GM12801 (cell line): ENCODE data around the gene CCDC122.

Experiments
- CTCF ChIP-seq: IDR thresholded peaks from one replicate; pipeline ENCODE4 v1.5.1; 2011; ENCODE audit warnings: control low read depth; ENCODE audit not compliant: insufficient read length; ENCODE audit errors: extremely low read depth

CCDC122 gene

GRCh38 chr13:43822969-43823368 is 56.6 kb downstream of the CCDC122 start:
- no peak for TF ChIP-seq CTCF

- no peak for TF ChIP-seq CTCF
These were observed 63.1 kb downstream of the CCDC122 start for GRCh38 chr13:43816401-43816889.

- TF ChIP-seq CTCF = no peak
These were observed 64.3 kb downstream of the CCDC122 start for GRCh38 chr13:43815204-43815603.

GRCh38 chr13:43808676-43809075 is 70.9 kb downstream of the CCDC122 start:
- no peak for TF ChIP-seq CTCF

GRCh38 chr13:43805681-43806128 is 73.8 kb downstream of the CCDC122 start:
- no peak for TF ChIP-seq CTCF

- TF ChIP-seq CTCF = no peak
These were observed 74.5 kb downstream of the CCDC122 start for GRCh38 chr13:43805071-43805468.

GRCh38 chr13:43804461-43805070 is 75.0 kb downstream of the CCDC122 start:
- no peak for TF ChIP-seq CTCF
